ENCODE measurements around the gene CYP4F8. TPM values are rescaled to one million over a fixed set of nuclear protein-coding genes. Genes with fewer than 3 reads are reported as not detected.

The CYP4F8 gene
- total and polyA plus RNA-seq, 9 donors = 1.1 TPM; not detected in 8

DNA sequence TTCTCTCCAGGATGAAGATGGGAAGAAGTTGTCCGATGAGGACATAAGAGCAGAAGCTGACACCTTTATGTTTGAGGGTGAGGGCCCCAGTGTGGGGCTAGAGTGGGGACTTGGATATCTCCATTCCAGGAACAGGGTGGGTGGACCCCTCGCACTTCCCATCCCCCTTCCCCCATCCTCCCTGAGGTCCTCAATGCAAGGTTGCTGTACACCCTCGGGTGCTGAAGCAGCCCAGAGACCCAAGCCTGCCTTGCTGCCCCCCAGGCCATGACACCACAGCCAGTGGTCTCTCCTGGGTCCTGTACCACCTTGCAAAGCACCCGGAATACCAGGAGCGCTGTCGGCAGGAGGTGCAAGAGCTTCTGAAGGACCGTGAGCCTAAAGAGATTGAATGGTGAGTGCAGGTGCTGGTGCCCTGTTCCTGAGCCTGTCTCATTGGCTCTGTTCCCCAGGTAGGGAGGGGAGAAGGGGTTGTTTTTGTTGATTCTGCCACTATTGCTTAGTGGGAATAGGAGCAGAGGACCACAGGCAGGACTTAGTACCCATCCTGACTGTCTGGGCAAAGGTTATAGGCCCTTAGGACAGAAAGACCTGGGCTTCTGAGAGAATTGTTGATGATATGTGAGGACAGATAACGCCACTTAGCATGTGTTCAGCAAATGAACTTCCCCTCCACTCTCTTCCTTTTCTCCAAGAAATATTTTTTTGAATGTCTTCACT, 37.7 kb downstream of the CYP4F8 start:
- intact Hi-C loops (cut with DNase I) = no loop called here
- Histone ChIP-seq H3K9me3 (no peaks in the 10 kb centered on the region), H3K27ac (no peak overlapping the region), H3K4me1 (ENCODE audit: insufficient read depth) (no peaks in the 10 kb centered on the region), H3K4me3 (no peak overlapping the region), H3K27me3 (no peaks in the 10 kb centered on the region), H3K36me3 (no peaks in the 10 kb centered on the region)
- WGBS, 3 donors = 50 to 75% (median 56%) methylated on average over 8 of the region's 8 CpGs
- no peak for DNase-seq
- TF ChIP-seq, protein P1, sequence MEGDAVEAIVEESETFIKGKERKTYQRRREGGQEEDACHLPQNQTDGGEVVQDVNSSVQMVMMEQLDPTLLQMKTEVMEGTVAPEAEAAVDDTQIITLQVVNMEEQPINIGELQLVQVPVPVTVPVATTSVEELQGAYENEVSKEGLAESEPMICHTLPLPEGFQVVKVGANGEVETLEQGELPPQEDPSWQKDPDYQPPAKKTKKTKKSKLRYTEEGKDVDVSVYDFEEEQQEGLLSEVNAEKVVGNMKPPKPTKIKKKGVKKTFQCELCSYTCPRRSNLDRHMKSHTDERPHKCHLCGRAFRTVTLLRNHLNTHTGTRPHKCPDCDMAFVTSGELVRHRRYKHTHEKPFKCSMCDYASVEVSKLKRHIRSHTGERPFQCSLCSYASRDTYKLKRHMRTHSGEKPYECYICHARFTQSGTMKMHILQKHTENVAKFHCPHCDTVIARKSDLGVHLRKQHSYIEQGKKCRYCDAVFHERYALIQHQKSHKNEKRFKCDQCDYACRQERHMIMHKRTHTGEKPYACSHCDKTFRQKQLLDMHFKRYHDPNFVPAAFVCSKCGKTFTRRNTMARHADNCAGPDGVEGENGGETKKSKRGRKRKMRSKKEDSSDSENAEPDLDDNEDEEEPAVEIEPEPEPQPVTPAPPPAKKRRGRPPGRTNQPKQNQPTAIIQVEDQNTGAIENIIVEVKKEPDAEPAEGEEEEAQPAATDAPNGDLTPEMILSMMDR (IDR thresholded peaks at IDR 0.05) = no peak
- TF ChIP-seq EP300 (IDR thresholded peaks at IDR 0.05) (no peak), POLR2A (IDR thresholded peaks at IDR 0.05) (no peak)

DNA sequence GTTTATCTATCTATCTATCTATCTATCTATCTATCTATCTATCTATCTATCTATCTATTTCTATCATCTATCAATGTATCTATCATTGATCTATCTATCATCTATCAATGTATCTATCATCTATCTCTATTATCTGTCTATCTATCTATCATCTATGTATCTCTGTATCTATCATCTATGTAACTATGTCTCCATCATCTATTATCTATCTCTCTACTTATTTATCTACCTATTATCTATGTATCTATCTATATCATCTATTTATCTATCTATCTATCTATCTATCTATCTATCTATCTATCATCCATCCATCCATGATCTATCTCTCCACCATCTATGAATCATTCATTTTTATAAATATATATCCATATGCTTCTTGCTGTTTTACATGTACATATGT, 41.4 kb downstream of the CYP4F8 start:
- Histone ChIP-seq H3K4me3 (no peak overlapping the region), H3K9me3 (peaks cover 0 to 3% of the 10 kb centered on the region in 2 donors), H3K27ac (no peak overlapping the region), H3K4me1 (ENCODE audit: insufficient read depth) (no peaks in the 10 kb centered on the region), H3K36me3 (no peaks in the 10 kb centered on the region), H3K27me3 (no peaks in the 10 kb centered on the region)
- intact Hi-C loops (cut with DNase I) = no loop called here
- DNase-seq = no peak
- TF ChIP-seq EP300 (IDR thresholded peaks at IDR 0.05) = no peak
- TF ChIP-seq, protein P1 (IDR thresholded peaks at IDR 0.05) = no peak
- TF ChIP-seq POLR2A (IDR thresholded peaks at IDR 0.05) = no peak

DNA sequence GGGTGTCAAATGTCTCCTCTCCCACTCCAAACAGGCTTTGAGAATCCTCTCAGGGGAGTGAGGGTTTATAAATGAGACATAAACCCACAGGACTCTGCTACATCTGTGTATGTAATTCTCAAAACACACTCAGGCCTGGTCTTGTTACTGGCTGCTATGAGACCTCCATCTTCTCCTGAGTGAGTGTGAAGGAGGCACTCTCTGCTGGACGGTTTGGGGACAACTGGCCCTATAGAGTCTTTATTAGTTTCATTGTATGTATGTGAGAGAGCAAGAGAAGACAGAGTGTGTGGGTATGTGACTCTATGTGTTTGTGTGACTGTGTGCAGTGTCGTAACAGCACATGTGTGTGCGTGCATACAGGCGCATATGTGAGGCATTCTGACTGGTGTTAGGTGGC, 48.2 kb downstream of the CYP4F8 start:
- WGBS, 3 donors = 74 to 75% (median 75%) methylated on average over 4 of the region's 4 CpGs
- intact Hi-C loops (cut with DNase I) = no loop called here
- no peaks in the 10 kb centered on the region for H3K36me3 ChIP-seq

DNA sequence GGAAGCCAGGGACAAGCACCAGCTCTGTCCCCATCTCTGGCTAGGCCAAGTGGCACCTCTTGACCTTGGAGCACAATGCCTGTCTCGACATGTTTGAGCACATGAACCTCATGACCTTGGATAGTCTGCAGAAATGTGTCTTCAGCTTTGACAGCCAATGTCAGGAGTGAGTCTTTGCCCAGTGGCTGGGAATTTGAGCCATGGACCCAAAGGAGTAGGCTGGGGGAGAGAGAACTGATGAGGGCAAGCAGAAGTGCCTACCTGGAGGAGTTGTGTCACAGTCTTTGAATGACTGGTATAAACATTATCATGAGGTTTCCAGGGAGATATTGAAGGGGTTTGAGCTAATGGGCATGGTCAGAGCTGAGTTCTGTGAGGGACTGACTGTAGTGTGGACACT, 51.2 kb downstream of the CYP4F8 start:
- no peaks in the 10 kb centered on the region for H3K9me3 ChIP-seq
- H3K27me3 ChIP-seq = no peaks in the 10 kb centered on the region
- TF ChIP-seq POLR2A (IDR thresholded peaks at IDR 0.05) = no peak
- no peak for TF ChIP-seq EP300 (IDR thresholded peaks at IDR 0.05)
- TF ChIP-seq, protein P1 (IDR thresholded peaks at IDR 0.05) = no peak
- WGBS, 3 donors = 13 to 38% (median 19%) methylated on average over 1 of the region's 1 CpG
- no peaks in the 10 kb centered on the region for H3K36me3 ChIP-seq
- H3K4me3 ChIP-seq = no peak overlapping the region
- no peak for DNase-seq
- H3K27ac ChIP-seq = no peak overlapping the region
- intact Hi-C loops (cut with DNase I) = no loop called here
- H3K4me1 ChIP-seq (ENCODE audit: insufficient read depth) = no peaks in the 10 kb centered on the region

More for the DNA sequence above, 48.2 kb downstream of the CYP4F8 start:
- H3K4me3 ChIP-seq = no peak overlapping the region
- no peaks in the 10 kb centered on the region for H3K27me3 ChIP-seq
- TF ChIP-seq POLR2A (IDR thresholded peaks at IDR 0.05) (no peak), EP300 (IDR thresholded peaks at IDR 0.05) (no peak)
- TF ChIP-seq, protein P1 (IDR thresholded peaks at IDR 0.05) = no peak
- H3K4me1 ChIP-seq (ENCODE audit: insufficient read depth) = no peaks in the 10 kb centered on the region
- H3K9me3 ChIP-seq = peaks cover 0 to 3% of the 10 kb centered on the region in 2 donors
- no peak overlapping the region for H3K27ac ChIP-seq
- DNase-seq = no peak
